Panc1 (cell line): ENCODE measurements around the gene EXOC6B. TPM values are rescaled to one million over a fixed set of nuclear protein-coding genes. Genes with fewer than 3 reads are reported as not detected.

Experiments
- ATAC-seq: fragments of 200-7000 bp; cut with Tn5 transposase; 2 replicates; pipeline ENCODE4 v1.9.1; 2020; ENCODE audit warnings: mild to moderate bottlenecking, moderate library complexity
- BruUV-seq: library from RNA; stranded (reverse); fragments of 400-500 nt; replicated peaks from 2 replicates; lab custom pipeline; 2021; lab: Mats Ljungman, UMichigan
- CTCF ChIA-PET: fragments of 300-600 bp; sonication (Branson Sonifier 250); formaldehyde crosslinking; loops from one replicate; lab custom pipeline; 2022; ENCODE audit warnings: antibody characterized with exemption; lab: Charles Lee
- POLR2A ChIA-PET: fragments of 300-600 bp; sonication (Branson Sonifier 250); formaldehyde crosslinking; loops from one replicate; lab custom pipeline; 2022; ENCODE audit warnings: antibody characterized with exemption; lab: Charles Lee
- DNase-seq: peaks from one replicate; pipeline ENCODE4 v3.0.0-alpha.2; 2010; ENCODE audit warnings: low read depth, low spot score
- H3K27ac ChIP-seq: 2 replicates; pipeline ENCODE4 v1.5.1; 2011; ENCODE audit warnings: mild to moderate bottlenecking, low read length, inconsistent platforms
- H3K27me3 ChIP-seq: fragments of 200-500 bp; sonication (Bioruptor generic); 2 replicates; pipeline ENCODE4 v1.6.0; 2014; ENCODE audit warnings: low read length, inconsistent platforms; ENCODE audit not compliant: control insufficient read depth, insufficient read depth
- H3K36me3 ChIP-seq: fragments of 200-500 bp; sonication (Bioruptor generic); 2 replicates; pipeline ENCODE4 v1.5.1; 2014; ENCODE audit warnings: inconsistent platforms, mild to moderate bottlenecking, low read length, moderate library complexity; ENCODE audit not compliant: control insufficient read depth, insufficient read depth
- H3K4me1 ChIP-seq: 2 replicates; pipeline ENCODE4 v1.5.1; 2011; ENCODE audit warnings: inconsistent platforms, mild to moderate bottlenecking, low read length, moderate library complexity; ENCODE audit not compliant: control insufficient read depth, insufficient read depth
- H3K4me3 ChIP-seq, 2 experiments: 2 replicates each; pipeline ENCODE4 v1.5.1; 2011 to 2012; ENCODE audit warnings: low read depth in 2 of 2, low read length in 2 of 2, mild to moderate bottlenecking in 2 of 2, inconsistent platforms in 1 of 2, moderate library complexity in 1 of 2
- H3K9me3 ChIP-seq: fragments of 200-500 bp; sonication (Bioruptor generic); 2 replicates; pipeline ENCODE4 v1.5.1; 2014; ENCODE audit warnings: low read depth, mild to moderate bottlenecking, inconsistent platforms, low read length, moderate library complexity; ENCODE audit not compliant: control insufficient read depth, insufficient read depth
- CTCF ChIP-seq: fragments of 450-650 bp; IDR thresholded peaks from 2 replicates; pipeline ENCODE4 v1.5.1; 2017; ENCODE audit warnings: mild to moderate bottlenecking
- POLR2AphosphoS5 ChIP-seq: IDR thresholded peaks from 2 replicates; pipeline ENCODE4 v1.6.1; 2012; ENCODE audit warnings: mild to moderate bottlenecking, low read depth, low read length, moderate library complexity
- SIN3A ChIP-seq: IDR thresholded peaks from 2 replicates; pipeline ENCODE4 v1.6.1; 2012; ENCODE audit warnings: low read depth, mild to moderate bottlenecking, low read length, moderate library complexity, borderline replicate concordance; ENCODE audit not compliant: insufficient read depth
- TCF7L2 ChIP-seq: IDR thresholded peaks from 2 replicates; pipeline ENCODE4 v1.6.1; 2011; ENCODE audit warnings: mild to moderate bottlenecking, low read depth, low read length, inconsistent platforms
- in situ Hi-C: cut with HindIII; loops from 2 replicates; pipeline ENCODE4 v1.10.0; 2016; ENCODE audit warnings: low sequenced_read_pairs, low pct_unique_long_range_greater_than_20kb
- intact Hi-C: fragments of 100-400 bp; cut with micrococcal nuclease; formaldehyde crosslinking; loops from one replicate; pipeline ENCODE4 v1.10.0; 2022; ENCODE audit not compliant: unreplicated experiment
- total RNA-seq: library from RNA; stranded (reverse); gene quantifications from one replicate; pipeline ENCODE4 v1.2.1, GENCODE V29; 2021; ENCODE audit not compliant: unreplicated experiment
- TF ChIP-seq, protein P1 (sequence below), 2 experiments: IDR thresholded peaks; 2 replicates each; pipeline ENCODE4 v1.6.1; 2011 to 2012; ENCODE audit warnings: low read depth in 2 of 2, control low read depth in 1 of 2, low read length in 1 of 2, mild to moderate bottlenecking in 1 of 2, moderate library complexity in 1 of 2; ENCODE audit not compliant: insufficient read depth in 1 of 2

EXOC6B gene
- total RNA-seq, 1 experiment from 2014 or later: 23.2 TPM

DNA sequence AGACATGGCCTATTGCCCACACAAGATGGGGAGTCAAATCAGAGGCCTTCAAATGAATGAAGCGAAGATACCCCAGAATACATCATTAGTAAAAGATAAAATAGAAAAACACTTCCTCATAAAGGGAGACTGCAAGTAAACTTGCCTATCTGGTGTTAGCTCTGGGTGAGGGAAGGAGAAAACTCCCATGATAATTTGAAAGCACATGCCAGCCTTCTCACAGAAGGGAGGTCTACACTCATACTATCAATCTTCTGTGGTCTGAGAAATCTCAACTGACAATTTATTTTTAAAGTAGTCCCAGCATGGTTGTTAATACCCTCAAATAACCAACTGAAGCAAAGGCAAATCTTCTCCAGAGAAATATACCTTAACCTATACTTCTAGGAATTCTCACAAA lies 75.4 kb downstream of the EXOC6B start:
- CTCF ChIA-PET: no interaction called here
- H3K9me3 ChIP-seq: no peaks in the 10 kb centered on the region
- ATAC-seq: no peak
- intact Hi-C loops: loop anchor here (10.0 kb wide), 1 partner anchor 1206 kb away; no protein-coding TSS in a partner anchor
- in situ Hi-C loops: no loop called here
- no TSS peak for BruUV-seq
- H3K27me3 ChIP-seq: no peaks in the 10 kb centered on the region
- POLR2A ChIA-PET: no interaction called here
- TF ChIP-seq CTCF (no peak), TCF7L2 (no peak), SIN3A (no peak), POLR2AphosphoS5 (no peak)
- TF ChIP-seq, protein P1, sequence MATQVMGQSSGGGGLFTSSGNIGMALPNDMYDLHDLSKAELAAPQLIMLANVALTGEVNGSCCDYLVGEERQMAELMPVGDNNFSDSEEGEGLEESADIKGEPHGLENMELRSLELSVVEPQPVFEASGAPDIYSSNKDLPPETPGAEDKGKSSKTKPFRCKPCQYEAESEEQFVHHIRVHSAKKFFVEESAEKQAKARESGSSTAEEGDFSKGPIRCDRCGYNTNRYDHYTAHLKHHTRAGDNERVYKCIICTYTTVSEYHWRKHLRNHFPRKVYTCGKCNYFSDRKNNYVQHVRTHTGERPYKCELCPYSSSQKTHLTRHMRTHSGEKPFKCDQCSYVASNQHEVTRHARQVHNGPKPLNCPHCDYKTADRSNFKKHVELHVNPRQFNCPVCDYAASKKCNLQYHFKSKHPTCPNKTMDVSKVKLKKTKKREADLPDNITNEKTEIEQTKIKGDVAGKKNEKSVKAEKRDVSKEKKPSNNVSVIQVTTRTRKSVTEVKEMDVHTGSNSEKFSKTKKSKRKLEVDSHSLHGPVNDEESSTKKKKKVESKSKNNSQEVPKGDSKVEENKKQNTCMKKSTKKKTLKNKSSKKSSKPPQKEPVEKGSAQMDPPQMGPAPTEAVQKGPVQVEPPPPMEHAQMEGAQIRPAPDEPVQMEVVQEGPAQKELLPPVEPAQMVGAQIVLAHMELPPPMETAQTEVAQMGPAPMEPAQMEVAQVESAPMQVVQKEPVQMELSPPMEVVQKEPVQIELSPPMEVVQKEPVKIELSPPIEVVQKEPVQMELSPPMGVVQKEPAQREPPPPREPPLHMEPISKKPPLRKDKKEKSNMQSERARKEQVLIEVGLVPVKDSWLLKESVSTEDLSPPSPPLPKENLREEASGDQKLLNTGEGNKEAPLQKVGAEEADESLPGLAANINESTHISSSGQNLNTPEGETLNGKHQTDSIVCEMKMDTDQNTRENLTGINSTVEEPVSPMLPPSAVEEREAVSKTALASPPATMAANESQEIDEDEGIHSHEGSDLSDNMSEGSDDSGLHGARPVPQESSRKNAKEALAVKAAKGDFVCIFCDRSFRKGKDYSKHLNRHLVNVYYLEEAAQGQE (IDR thresholded peaks at IDR 0.05; ENCODE audit: insufficient read depth in 1 of 2, low read depth in 2 of 2, low read length in 1 of 2): no peak
- DNase-seq: no peak
- peaks cover 2% of the 10 kb centered on the region; the same call in 1 of the 2 replicates for H3K4me1 ChIP-seq
- H3K27ac ChIP-seq: no peak overlapping the region
- no peaks in the 10 kb centered on the region for H3K36me3 ChIP-seq
- no peak overlapping the region for H3K4me3 ChIP-seq

DNA sequence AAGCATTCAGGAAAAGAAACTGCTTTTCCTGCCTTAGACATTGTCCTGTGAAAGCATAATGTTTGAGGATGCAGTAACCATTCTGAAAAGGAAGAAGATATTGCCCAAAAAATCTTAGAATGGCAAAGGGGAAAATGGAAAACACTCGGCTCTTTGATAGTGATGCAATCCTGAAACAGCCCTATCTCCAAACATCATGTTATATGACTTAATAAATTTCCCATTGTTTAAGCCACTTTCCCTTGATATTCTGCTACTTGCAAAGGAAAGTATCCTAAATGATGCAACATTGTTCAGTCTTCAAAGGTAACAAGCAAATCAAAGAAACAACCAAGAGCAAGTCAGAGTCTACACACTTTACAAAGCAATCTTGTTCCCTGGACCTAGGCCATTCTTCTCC lies 78.5 kb downstream of the EXOC6B start:
- Histone ChIP-seq H3K4me1 (no peaks in the 10 kb centered on the region; the same call in 1 of the 2 replicates), H3K9me3 (no peaks in the 10 kb centered on the region), H3K27ac (no peak overlapping the region), H3K27me3 (no peaks in the 10 kb centered on the region), H3K4me3 (no peak overlapping the region), H3K36me3 (no peaks in the 10 kb centered on the region)
- DNase-seq (no peak), ATAC-seq (no peak)
- CTCF ChIA-PET: no interaction called here
- TF ChIP-seq TCF7L2 (no peak), SIN3A (no peak), CTCF (no peak), POLR2AphosphoS5 (no peak)
- TF ChIP-seq, protein P1 (IDR thresholded peaks at IDR 0.05; ENCODE audit: insufficient read depth in 1 of 2, low read depth in 2 of 2, low read length in 1 of 2): no peak
- in situ Hi-C loops (no loop called here), intact Hi-C loops (loop anchor here (10.0 kb wide), 3 partner anchors 133 to 823 kb away; no protein-coding TSS in a partner anchor)
- POLR2A ChIA-PET: no interaction called here
- BruUV-seq: no TSS peak
